Spleen (tissue), 7 donors: ENCODE results near the gene PALLD.

Experiments
- POLR2A ChIP-seq, 3 donors: fragments of 450-650 bp; IDR thresholded peaks; one replicate each; pipeline ENCODE4 v1.5.1; 2017; ENCODE audit warnings: antibody characterized with exemption in 3 of 3, mild to moderate bottlenecking in 1 of 3
- TF ChIP-seq, protein P1 (sequence below), 11 experiments: fragments of 200-600 bp in 7 of 11; fragments of 450-650 bp in 4 of 11; sonication (generic) in 4 of 11; IDR thresholded peaks in 8 of 11; conservative IDR thresholded peaks in 3 of 11; 1 replicate in 7 of 11; 2 replicates in 4 of 11; pipeline versions ENCODE4 v1.4.0 to v1.8.0; 2016 to 2021; ENCODE audit warnings: antibody characterized with exemption in 11 of 11, inconsistent platforms in 4 of 11, mild to moderate bottlenecking in 1 of 11
- donor health status: DM: no; HTN: no; CAD: no; lungs with moderate emphysema.
- donor health status: DM: no; HTN: no; CAD: no.
- donor health status: DM: no; HTN: no; CAD: no.

DNA sequence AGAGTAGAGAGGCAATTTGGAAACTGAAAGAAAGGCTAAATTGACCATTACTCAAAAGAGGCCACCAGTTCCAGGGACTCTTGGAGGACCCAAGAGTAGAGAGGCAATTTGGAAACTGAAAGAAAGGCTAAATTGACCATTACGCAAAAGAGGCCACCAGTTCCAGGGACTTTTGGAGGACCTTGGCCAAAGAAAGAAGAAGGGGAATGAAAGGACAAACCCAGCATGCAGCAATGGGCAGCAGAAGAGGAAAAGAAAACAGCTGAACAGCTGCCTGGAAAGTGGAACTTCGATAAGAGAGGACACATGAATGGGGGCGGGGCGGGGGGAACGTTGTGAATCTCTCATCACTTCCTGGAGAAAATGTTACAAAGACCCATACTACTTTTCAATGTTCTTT lies 80.8 kb downstream of the PALLD start:
- TF ChIP-seq, protein P1, sequence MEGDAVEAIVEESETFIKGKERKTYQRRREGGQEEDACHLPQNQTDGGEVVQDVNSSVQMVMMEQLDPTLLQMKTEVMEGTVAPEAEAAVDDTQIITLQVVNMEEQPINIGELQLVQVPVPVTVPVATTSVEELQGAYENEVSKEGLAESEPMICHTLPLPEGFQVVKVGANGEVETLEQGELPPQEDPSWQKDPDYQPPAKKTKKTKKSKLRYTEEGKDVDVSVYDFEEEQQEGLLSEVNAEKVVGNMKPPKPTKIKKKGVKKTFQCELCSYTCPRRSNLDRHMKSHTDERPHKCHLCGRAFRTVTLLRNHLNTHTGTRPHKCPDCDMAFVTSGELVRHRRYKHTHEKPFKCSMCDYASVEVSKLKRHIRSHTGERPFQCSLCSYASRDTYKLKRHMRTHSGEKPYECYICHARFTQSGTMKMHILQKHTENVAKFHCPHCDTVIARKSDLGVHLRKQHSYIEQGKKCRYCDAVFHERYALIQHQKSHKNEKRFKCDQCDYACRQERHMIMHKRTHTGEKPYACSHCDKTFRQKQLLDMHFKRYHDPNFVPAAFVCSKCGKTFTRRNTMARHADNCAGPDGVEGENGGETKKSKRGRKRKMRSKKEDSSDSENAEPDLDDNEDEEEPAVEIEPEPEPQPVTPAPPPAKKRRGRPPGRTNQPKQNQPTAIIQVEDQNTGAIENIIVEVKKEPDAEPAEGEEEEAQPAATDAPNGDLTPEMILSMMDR (IDR thresholded peaks at IDR 0.05 in 8 of 11, conservative IDR thresholded peaks at IDR 0.05 in 3 of 11), result no peak
- TF ChIP-seq POLR2A (IDR thresholded peaks at IDR 0.05), result no peak
